Heart right ventricle (tissue), 16 donors: Measurements from ENCODE around the gene PAX4. TPM values are rescaled to one million over a fixed set of nuclear protein-coding genes. Genes with fewer than 3 reads are reported as not detected.
A peak's percentile ranks its signal among the peaks of the same experiment; 100 is the strongest.

ENCODE experiments used
- ATAC-seq, 8 donors: fragments of 200-7000 bp; cut with Tn5 transposase; one replicate each; pipeline ENCODE4 v1.9.1; 2020; ENCODE audit warnings: mild to moderate bottlenecking in 8 of 8, moderate library complexity in 8 of 8, moderate number of reproducible peaks in 1 of 8
- DNase-seq, 2 donors: peaks; one replicate each; pipeline ENCODE4 v3.0.0-alpha.2; 2020
- H3K27ac ChIP-seq, 10 donors: fragments of 200-600 bp; sonication (generic) in 2 of 10; one replicate each; pipeline versions ENCODE4 v1.5.0 to v1.8.0; 2020 to 2022; ENCODE audit warnings: mild to moderate bottlenecking in 3 of 10
- H3K27me3 ChIP-seq, 7 donors: fragments of 200-600 bp; one replicate each; pipeline ENCODE4 v1.8.0; 2021 to 2022; ENCODE audit warnings: mild to moderate bottlenecking in 2 of 7
- H3K36me3 ChIP-seq, 9 donors: fragments of 200-600 bp; sonication (generic) in 1 of 9; one replicate each; pipeline versions ENCODE4 v1.5.0 to v1.8.0; 2020 to 2022; ENCODE audit warnings: mild to moderate bottlenecking in 2 of 9
- H3K4me1 ChIP-seq, 9 donors: fragments of 200-600 bp; sonication (generic) in 1 of 9; one replicate each; pipeline versions ENCODE4 v1.5.0 to v1.8.0; 2020 to 2022; ENCODE audit warnings: mild to moderate bottlenecking in 4 of 9
- H3K4me3 ChIP-seq, 10 donors: fragments of 200-600 bp; sonication (generic) in 2 of 10; one replicate each; pipeline versions ENCODE4 v1.5.0 to v1.8.0; 2020 to 2022; ENCODE audit warnings: mild to moderate bottlenecking in 7 of 10, moderate library complexity in 2 of 10
- H3K9me3 ChIP-seq, 11 donors: fragments of 200-600 bp in 10 of 11; sonication (generic) in 2 of 11; one replicate each; pipeline versions ENCODE4 v1.5.0 to v1.8.0; 2013 to 2022; ENCODE audit warnings: mild to moderate bottlenecking in 2 of 11, control low read depth in 1 of 11, moderate library complexity in 1 of 11
- CTCF ChIP-seq, 9 donors: fragments of 200-600 bp; sonication (generic) in 2 of 9; IDR thresholded peaks; one replicate each; pipeline versions ENCODE4 v1.5.0 to v1.8.0; 2021 to 2022; ENCODE audit warnings: antibody characterized with exemption in 9 of 9, mild to moderate bottlenecking in 5 of 9, moderate library complexity in 1 of 9
- WGBS, 2 donors: extraction: QIAGEN DNeasy Blood & Tissue Kit; methylation state at CpG; one replicate each; pipeline ENCODE4 v1.1.7; 2013; ENCODE audit warnings: inconsistent platforms in 1 of 2; 5-methylcytosine and 5-hydroxymethylcytosine counted together
- intact Hi-C, 10 donors: fragments of 100-400 bp; cut with DNase I; formaldehyde crosslinking; loops; one replicate each; pipeline versions ENCODE4 v1.11.1 to v1.14.2; 2022
- polyA plus RNA-seq, 2 donors: library from polyadenylated mRNA; stranded (reverse); fragments of 200-250 nt; gene quantifications; one replicate each; pipeline ENCODE4 v1.2.3, GENCODE V29; 2013
- total RNA-seq, 10 donors: library from RNA; stranded (reverse); fragmentation: NEBNext Ultra II Directional in 3 of 10; extraction: Animal tissue kit (Norgen Biotek cat#: 25700) in 3 of 10; gene quantifications; one replicate each; pipeline versions ENCODE4 v1.2.1 to v1.2.4, GENCODE V29; 2021 to 2023
- donor health status: Arrhythmogenic right ventricular cardiomyopathy.
- donor health status: ischemic (EF 13 %, LVEDD 7.1; RV severe dilation, severe dysfunction).
- donor health status: healthy with polysubstance abuse.
- donor health status: DM: no; HTN: yes; CAD: no.
- donor health status: DM: no; HTN: no; CAD: no.
- donor health status: ischemic (EF 25% LVEDD 6.9; RV normal size, moderate dysfunction).
- donor health status: ischemic (EF 25% LVEDD 5.7; RV mildly dilated, moderate dysfunction).
- donor health status: healthy.
- donor health status: DM: yes; HTN: yes; CAD: no.
- donor health status: Ischemic cardiomyopathy.
- donor health status: ischemic (EF 35%, LVEDD 5.7; RV mildly dilated, moderate dysfunction).
- donor health status: nonischemic (EF 11% LVEDD 7.7; RV severe dilation, severe dysfunction).
- donor health status: DM: yes; HTN: yes; CAD: no.
- donor health status: PGD.
- donor health status: ischemic (EF 29% LVEDD 5.4; RV normal size, mild dysfunction).
- donor health status: nonischemic (EF 23%, LVEDD 6.1; RV moderate dilation, normal function).

The PAX4 gene
- total and polyA plus RNA-seq, 12 donors: not detected

- H3K36me3 ChIP-seq: peaks cover 0 to 14% (median 0%) of the 10 kb centered on the region in 9 donors
- DNase-seq (no peak), ATAC-seq (no peak)
- 92 to 95% methylated on average over 4 of the region's 4 CpGs for WGBS, 2 donors
- peaks cover 0 to 57% (median 38%) of the 10 kb centered on the region in 9 donors for H3K4me1 ChIP-seq
- TF ChIP-seq CTCF (IDR thresholded peaks at IDR 0.05): no peak
- no peak overlapping the region for H3K27ac ChIP-seq
- no peaks in the 10 kb centered on the region for H3K27me3 ChIP-seq
- peak overlapping the region in 5 of 10 donors; percentile 78 to 92 (median 84) for H3K4me3 ChIP-seq
- no peaks in the 10 kb centered on the region for H3K9me3 ChIP-seq
- intact Hi-C loops: loop anchor here in 6 of 10 donors (5.0 kb wide), 1 partner anchor 66 kb away; the partner anchor contains the start of genes ARF5 (in 6 of the 6) and GCC1 (in 6 of the 6)
Measured at GRCh38 chr7:127653396-127653795, 35.5 kb upstream of the PAX4 start.

GRCh38 chr7:127652333-127653248 lies 34.6 kb upstream of the PAX4 start:
- H3K4me3 ChIP-seq: peak overlapping the region; percentile 66 to 92 (median 80)
- H3K4me1 ChIP-seq: peaks cover 0 to 50% (median 38%) of the 10 kb centered on the region in 9 donors
- ATAC-seq: peak in 3 of 8 donors; percentile 9 to 12 (median 10)
- DNase-seq: no peak
- peaks cover 0 to 12% (median 0%) of the 10 kb centered on the region in 9 donors for H3K36me3 ChIP-seq
- WGBS, 2 donors: 1 to 2% methylated on average over 38 of the region's 38 CpGs
- intact Hi-C loops: loop anchor here in 6 of 10 donors (5.0 kb wide), 1 partner anchor 65 kb away; the partner anchor contains the start of genes ARF5 (in 6 of the 6) and GCC1 (in 6 of the 6)
- H3K27ac ChIP-seq: peak overlapping the region in 9 of 10 donors; percentile 75 to 99 (median 94)
- no peaks in the 10 kb centered on the region for H3K27me3 ChIP-seq
- TF ChIP-seq CTCF (IDR thresholded peaks at IDR 0.05): no peak
- no peaks in the 10 kb centered on the region for H3K9me3 ChIP-seq

GRCh38 chr7:127651556-127652332 lies 33.8 kb upstream of the PAX4 start, which contains the start of gene SND1:
SND1 (plus strand) TSS chr7:127652194; CDS start chr7:127652374, 180 bp downstream.
- peaks cover 0 to 49% (median 38%) of the 10 kb centered on the region in 9 donors for H3K4me1 ChIP-seq
- ATAC-seq (peak; percentile 97 to 99 (median 98)), DNase-seq (peak; percentile 98 to 100)
- H3K9me3 ChIP-seq: no peaks in the 10 kb centered on the region
- intact Hi-C loops: loop anchor here in 8 of 10 donors (2.0 to 5.0 kb wide), 3 partner anchors 63 to 65 kb away; partner anchors contain the start of genes ARF5 (in 7 of the 8) and GCC1 (in 6 of the 8)
- H3K27me3 ChIP-seq: no peaks in the 10 kb centered on the region
- H3K27ac ChIP-seq: peak within 1 kb of the TSS; percentile 85 to 99 (median 94)
- peaks cover 0 to 4% (median 0%) of the 10 kb centered on the region in 9 donors for H3K36me3 ChIP-seq
- WGBS, 2 donors: 0 to 1% methylated on average over 59 to 67 of the region's 67 CpGs
- no peak for TF ChIP-seq CTCF (IDR thresholded peaks at IDR 0.05)
- H3K4me3 ChIP-seq: peak within 1 kb of the TSS; percentile 66 to 92 (median 80)
